ENCODE results near the gene CNTFR.

CNTFR gene

GRCh38 chr9:34519321-34520020, 70.1 kb downstream of the CNTFR start:
- TF ChIP-seq CTCF (IDR thresholded peaks at IDR 0.05; ENCODE audit: control insufficient read depth, extremely low read depth, insufficient read depth), result no peak
- H3K4me3 ChIP-seq (ENCODE audit: low read depth, low read length), result no peak overlapping the region
- DNase-seq (ENCODE audit: low read depth), result no peak

GRCh38 chr9:34518896-34519295, 70.6 kb downstream of the CNTFR start:
- no peak for DNase-seq (ENCODE audit: low read depth)
- TF ChIP-seq CTCF (IDR thresholded peaks at IDR 0.05; ENCODE audit: control insufficient read depth, extremely low read depth, insufficient read depth), result no peak
- no peak overlapping the region for H3K4me3 ChIP-seq (ENCODE audit: low read depth, low read length)

GRCh38 chr9:34518110-34518616, 71.4 kb downstream of the CNTFR start:
- H3K4me3 ChIP-seq (ENCODE audit: low read depth, low read length), result no peak overlapping the region
- TF ChIP-seq CTCF (IDR thresholded peaks at IDR 0.05; ENCODE audit: control insufficient read depth, extremely low read depth, insufficient read depth), result no peak
- no peak for DNase-seq (ENCODE audit: low read depth)

GRCh38 chr9:34517185-34517584, 72.3 kb downstream of the CNTFR start:
- no peak for DNase-seq (ENCODE audit: low read depth)
- no peak for TF ChIP-seq CTCF (IDR thresholded peaks at IDR 0.05; ENCODE audit: control insufficient read depth, extremely low read depth, insufficient read depth)
- H3K4me3 ChIP-seq (ENCODE audit: low read depth, low read length), result no peak overlapping the region

GRCh38 chr9:34515959-34516358, 73.6 kb downstream of the CNTFR start:
- DNase-seq (ENCODE audit: low read depth), result no peak
- H3K4me3 ChIP-seq (ENCODE audit: low read depth, low read length), result no peak overlapping the region
- no peak for TF ChIP-seq CTCF (IDR thresholded peaks at IDR 0.05; ENCODE audit: control insufficient read depth, extremely low read depth, insufficient read depth)

- no peak for DNase-seq (ENCODE audit: low read depth)
- TF ChIP-seq CTCF (IDR thresholded peaks at IDR 0.05; ENCODE audit: control insufficient read depth, extremely low read depth, insufficient read depth), result no peak
- no peak overlapping the region for H3K4me3 ChIP-seq (ENCODE audit: low read depth, low read length)
Measured at GRCh38 chr9:34514816-34515215, 74.7 kb downstream of the CNTFR start.

GRCh38 chr9:34514401-34514800, 75.1 kb downstream of the CNTFR start:
- no peak for DNase-seq (ENCODE audit: low read depth)
- TF ChIP-seq CTCF (IDR thresholded peaks at IDR 0.05; ENCODE audit: control insufficient read depth, extremely low read depth, insufficient read depth), result no peak
- H3K4me3 ChIP-seq (ENCODE audit: low read depth, low read length), result no peak overlapping the region

All from LNCaP clone FGC (cell line).